K562 (cell line): ENCODE data around the gene DDX39A. TPM values are rescaled to one million over a fixed set of nuclear protein-coding genes. Genes with fewer than 3 reads are reported as not detected.
A peak's percentile ranks its signal among the peaks of the same experiment; 100 is the strongest.

Experiments
- DDX20 ChIP-seq: fragments of 450-650 bp; IDR thresholded peaks from 2 replicates; pipeline ENCODE4 v1.6.1; 2016; ENCODE audit warnings: missing genetic modification characterization, low read depth, mild to moderate bottlenecking, missing compliant biosample characterization, moderate library complexity
- ILK ChIP-seq: fragments of 450-650 bp; IDR thresholded peaks from 2 replicates; pipeline ENCODE4 v1.6.1; 2016; ENCODE audit warnings: missing genetic modification characterization, low read depth, mild to moderate bottlenecking, missing compliant biosample characterization, moderate library complexity, borderline replicate concordance
- MAZ ChIP-seq, 2 experiments: fragments of 450-650 bp in 1 of 2; sonication (generic) in 1 of 2; formaldehyde crosslinking; IDR thresholded peaks in 1 of 2; conservative IDR thresholded peaks in 1 of 2; 2 replicates each; pipeline versions ENCODE4 v1.4.0 to v1.5.0; 2020; ENCODE audit warnings: mild to moderate bottlenecking in 1 of 2, missing genetic modification reagents in 1 of 2
- NFATC3 ChIP-seq: fragments of 450-650 bp; IDR thresholded peaks from 2 replicates; pipeline ENCODE4 v1.6.1; 2017; ENCODE audit warnings: mild to moderate bottlenecking
- NONO ChIP-seq, 2 experiments: fragments of 200-400 bp in 1 of 2; fragments of 450-650 bp in 1 of 2; formaldehyde crosslinking in 1 of 2; IDR thresholded peaks; 2 replicates each; pipeline ENCODE4 v1.6.1; 2017; ENCODE audit warnings: low read depth in 2 of 2, mild to moderate bottlenecking in 2 of 2, moderate library complexity in 2 of 2, low read length in 1 of 2
- RCOR1 ChIP-seq, 2 experiments: IDR thresholded peaks; 2 replicates each; pipeline ENCODE4 v1.6.1; 2012; ENCODE audit warnings: low read depth in 2 of 2, low read length in 2 of 2, borderline replicate concordance in 1 of 2, improper control_type of control experiment in 1 of 2
- RUNX1 ChIP-seq: sonication (generic); IDR thresholded peaks from 2 replicates; pipeline ENCODE4 v1.6.1; 2016; ENCODE audit warnings: antibody characterized with exemption, low read depth
- THRAP3 ChIP-seq: fragments of 450-650 bp; IDR thresholded peaks from 2 replicates; pipeline ENCODE4 v1.6.1; 2016; ENCODE audit warnings: mild to moderate bottlenecking, inconsistent platforms, borderline replicate concordance
- ZNF717 ChIP-seq: fragments of 250-450 bp; sonication (Bioruptor Pico); IDR thresholded peaks from 2 replicates; pipeline ENCODE4 v1.5.0; 2021
- polyA plus RNA-seq, 8 experiments: library from polyadenylated mRNA; depleted of rRNA in 4 of 8; stranded (reverse) in 5 of 8; unstranded in 3 of 8; fragments of >200 nt; fragmentation: Nextera tagmentation in 2 of 8; fragmentation: Illumina TruSeq in 1 of 8; extraction: Ambion mirVana in 2 of 8; extraction: Trizol in 1 of 8; gene quantifications; 2 replicates each; pipeline versions ENCODE4 v1.2.1 to v1.2.3, GENCODE V29; 2011 to 2014; ENCODE audit warnings: inconsistent platforms in 1 of 8, missing spikeins in 1 of 8
- total RNA-seq, 7 experiments: library from RNA; depleted of rRNA in 6 of 7; stranded (reverse); fragments of >200 nt in 6 of 7; fragmentation: Illumina TruSeq in 2 of 7; extraction: Trizol in 2 of 7; gene quantifications; 2 replicates each; pipeline versions ENCODE4 v1.2.1 to v1.2.3, GENCODE V29; 2011 to 2021; ENCODE audit warnings: low replicate concordance in 1 of 7
- TF ChIP-seq, protein P1 (sequence below), 2 experiments: fragments of 150-350 bp in 1 of 2; IDR thresholded peaks; 2 replicates each; pipeline ENCODE4 v1.6.1; 2012 to 2016; ENCODE audit warnings: low read depth in 2 of 2, low read length in 2 of 2, mild to moderate bottlenecking in 1 of 2, moderate library complexity in 1 of 2
- TF ChIP-seq, protein P2 (sequence below): fragments of 200-600 bp; sonication (generic); IDR thresholded peaks from one replicate; pipeline ENCODE4 v1.6.1; 2012; ENCODE audit warnings: mild to moderate bottlenecking, low read depth, low read length, inconsistent platforms

Gene DDX39A
- total and polyA plus RNA-seq, 9 of the 15 experiments (the other 6 are each of a cell fraction or from before 2014, with no cell fraction given), result 90.3 to 250 (median 188) TPM

- TF ChIP-seq, protein P1, sequence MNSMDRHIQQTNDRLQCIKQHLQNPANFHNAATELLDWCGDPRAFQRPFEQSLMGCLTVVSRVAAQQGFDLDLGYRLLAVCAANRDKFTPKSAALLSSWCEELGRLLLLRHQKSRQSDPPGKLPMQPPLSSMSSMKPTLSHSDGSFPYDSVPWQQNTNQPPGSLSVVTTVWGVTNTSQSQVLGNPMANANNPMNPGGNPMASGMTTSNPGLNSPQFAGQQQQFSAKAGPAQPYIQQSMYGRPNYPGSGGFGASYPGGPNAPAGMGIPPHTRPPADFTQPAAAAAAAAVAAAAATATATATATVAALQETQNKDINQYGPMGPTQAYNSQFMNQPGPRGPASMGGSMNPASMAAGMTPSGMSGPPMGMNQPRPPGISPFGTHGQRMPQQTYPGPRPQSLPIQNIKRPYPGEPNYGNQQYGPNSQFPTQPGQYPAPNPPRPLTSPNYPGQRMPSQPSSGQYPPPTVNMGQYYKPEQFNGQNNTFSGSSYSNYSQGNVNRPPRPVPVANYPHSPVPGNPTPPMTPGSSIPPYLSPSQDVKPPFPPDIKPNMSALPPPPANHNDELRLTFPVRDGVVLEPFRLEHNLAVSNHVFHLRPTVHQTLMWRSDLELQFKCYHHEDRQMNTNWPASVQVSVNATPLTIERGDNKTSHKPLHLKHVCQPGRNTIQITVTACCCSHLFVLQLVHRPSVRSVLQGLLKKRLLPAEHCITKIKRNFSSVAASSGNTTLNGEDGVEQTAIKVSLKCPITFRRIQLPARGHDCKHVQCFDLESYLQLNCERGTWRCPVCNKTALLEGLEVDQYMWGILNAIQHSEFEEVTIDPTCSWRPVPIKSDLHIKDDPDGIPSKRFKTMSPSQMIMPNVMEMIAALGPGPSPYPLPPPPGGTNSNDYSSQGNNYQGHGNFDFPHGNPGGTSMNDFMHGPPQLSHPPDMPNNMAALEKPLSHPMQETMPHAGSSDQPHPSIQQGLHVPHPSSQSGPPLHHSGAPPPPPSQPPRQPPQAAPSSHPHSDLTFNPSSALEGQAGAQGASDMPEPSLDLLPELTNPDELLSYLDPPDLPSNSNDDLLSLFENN (IDR thresholded peaks at IDR 0.05; ENCODE audit: low read depth in 2 of 2, low read length in 2 of 2), result no peak
- TF ChIP-seq NFATC3, result no peak
- peak; percentile 80 to 99 for TF ChIP-seq MAZ (CRISPR knock-in tag; conservative IDR thresholded peaks at IDR 0.05 in 1 of 2, IDR thresholded peaks at IDR 0.05 in 1 of 2)
- TF ChIP-seq, protein P2, sequence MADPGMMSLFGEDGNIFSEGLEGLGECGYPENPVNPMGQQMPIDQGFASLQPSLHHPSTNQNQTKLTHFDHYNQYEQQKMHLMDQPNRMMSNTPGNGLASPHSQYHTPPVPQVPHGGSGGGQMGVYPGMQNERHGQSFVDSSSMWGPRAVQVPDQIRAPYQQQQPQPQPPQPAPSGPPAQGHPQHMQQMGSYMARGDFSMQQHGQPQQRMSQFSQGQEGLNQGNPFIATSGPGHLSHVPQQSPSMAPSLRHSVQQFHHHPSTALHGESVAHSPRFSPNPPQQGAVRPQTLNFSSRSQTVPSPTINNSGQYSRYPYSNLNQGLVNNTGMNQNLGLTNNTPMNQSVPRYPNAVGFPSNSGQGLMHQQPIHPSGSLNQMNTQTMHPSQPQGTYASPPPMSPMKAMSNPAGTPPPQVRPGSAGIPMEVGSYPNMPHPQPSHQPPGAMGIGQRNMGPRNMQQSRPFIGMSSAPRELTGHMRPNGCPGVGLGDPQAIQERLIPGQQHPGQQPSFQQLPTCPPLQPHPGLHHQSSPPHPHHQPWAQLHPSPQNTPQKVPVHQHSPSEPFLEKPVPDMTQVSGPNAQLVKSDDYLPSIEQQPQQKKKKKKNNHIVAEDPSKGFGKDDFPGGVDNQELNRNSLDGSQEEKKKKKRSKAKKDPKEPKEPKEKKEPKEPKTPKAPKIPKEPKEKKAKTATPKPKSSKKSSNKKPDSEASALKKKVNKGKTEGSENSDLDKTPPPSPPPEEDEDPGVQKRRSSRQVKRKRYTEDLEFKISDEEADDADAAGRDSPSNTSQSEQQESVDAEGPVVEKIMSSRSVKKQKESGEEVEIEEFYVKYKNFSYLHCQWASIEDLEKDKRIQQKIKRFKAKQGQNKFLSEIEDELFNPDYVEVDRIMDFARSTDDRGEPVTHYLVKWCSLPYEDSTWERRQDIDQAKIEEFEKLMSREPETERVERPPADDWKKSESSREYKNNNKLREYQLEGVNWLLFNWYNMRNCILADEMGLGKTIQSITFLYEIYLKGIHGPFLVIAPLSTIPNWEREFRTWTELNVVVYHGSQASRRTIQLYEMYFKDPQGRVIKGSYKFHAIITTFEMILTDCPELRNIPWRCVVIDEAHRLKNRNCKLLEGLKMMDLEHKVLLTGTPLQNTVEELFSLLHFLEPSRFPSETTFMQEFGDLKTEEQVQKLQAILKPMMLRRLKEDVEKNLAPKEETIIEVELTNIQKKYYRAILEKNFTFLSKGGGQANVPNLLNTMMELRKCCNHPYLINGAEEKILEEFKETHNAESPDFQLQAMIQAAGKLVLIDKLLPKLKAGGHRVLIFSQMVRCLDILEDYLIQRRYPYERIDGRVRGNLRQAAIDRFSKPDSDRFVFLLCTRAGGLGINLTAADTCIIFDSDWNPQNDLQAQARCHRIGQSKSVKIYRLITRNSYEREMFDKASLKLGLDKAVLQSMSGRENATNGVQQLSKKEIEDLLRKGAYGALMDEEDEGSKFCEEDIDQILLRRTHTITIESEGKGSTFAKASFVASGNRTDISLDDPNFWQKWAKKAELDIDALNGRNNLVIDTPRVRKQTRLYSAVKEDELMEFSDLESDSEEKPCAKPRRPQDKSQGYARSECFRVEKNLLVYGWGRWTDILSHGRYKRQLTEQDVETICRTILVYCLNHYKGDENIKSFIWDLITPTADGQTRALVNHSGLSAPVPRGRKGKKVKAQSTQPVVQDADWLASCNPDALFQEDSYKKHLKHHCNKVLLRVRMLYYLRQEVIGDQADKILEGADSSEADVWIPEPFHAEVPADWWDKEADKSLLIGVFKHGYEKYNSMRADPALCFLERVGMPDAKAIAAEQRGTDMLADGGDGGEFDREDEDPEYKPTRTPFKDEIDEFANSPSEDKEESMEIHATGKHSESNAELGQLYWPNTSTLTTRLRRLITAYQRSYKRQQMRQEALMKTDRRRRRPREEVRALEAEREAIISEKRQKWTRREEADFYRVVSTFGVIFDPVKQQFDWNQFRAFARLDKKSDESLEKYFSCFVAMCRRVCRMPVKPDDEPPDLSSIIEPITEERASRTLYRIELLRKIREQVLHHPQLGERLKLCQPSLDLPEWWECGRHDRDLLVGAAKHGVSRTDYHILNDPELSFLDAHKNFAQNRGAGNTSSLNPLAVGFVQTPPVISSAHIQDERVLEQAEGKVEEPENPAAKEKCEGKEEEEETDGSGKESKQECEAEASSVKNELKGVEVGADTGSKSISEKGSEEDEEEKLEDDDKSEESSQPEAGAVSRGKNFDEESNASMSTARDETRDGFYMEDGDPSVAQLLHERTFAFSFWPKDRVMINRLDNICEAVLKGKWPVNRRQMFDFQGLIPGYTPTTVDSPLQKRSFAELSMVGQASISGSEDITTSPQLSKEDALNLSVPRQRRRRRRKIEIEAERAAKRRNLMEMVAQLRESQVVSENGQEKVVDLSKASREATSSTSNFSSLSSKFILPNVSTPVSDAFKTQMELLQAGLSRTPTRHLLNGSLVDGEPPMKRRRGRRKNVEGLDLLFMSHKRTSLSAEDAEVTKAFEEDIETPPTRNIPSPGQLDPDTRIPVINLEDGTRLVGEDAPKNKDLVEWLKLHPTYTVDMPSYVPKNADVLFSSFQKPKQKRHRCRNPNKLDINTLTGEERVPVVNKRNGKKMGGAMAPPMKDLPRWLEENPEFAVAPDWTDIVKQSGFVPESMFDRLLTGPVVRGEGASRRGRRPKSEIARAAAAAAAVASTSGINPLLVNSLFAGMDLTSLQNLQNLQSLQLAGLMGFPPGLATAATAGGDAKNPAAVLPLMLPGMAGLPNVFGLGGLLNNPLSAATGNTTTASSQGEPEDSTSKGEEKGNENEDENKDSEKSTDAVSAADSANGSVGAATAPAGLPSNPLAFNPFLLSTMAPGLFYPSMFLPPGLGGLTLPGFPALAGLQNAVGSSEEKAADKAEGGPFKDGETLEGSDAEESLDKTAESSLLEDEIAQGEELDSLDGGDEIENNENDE, result no peak
- no peak for TF ChIP-seq DDX20
- no peak for TF ChIP-seq RCOR1 (IDR thresholded peaks at IDR 0.05; ENCODE audit: borderline replicate concordance in 1 of 2, low read depth in 2 of 2, low read length in 2 of 2)
- TF ChIP-seq RUNX1, result no peak
- no peak for TF ChIP-seq THRAP3
- no peak for TF ChIP-seq ILK (tag)
- TF ChIP-seq NONO (IDR thresholded peaks at IDR 0.05; ENCODE audit: low read depth in 2 of 2, low read length in 1 of 2), result no peak
- no peak for TF ChIP-seq ZNF717
These were observed 13.1 kb downstream of the DDX39A start (continued) for GRCh38 chr19:14405758-14406644.
